ENCODE data around the gene ZBTB48.
A peak's percentile ranks its signal among the peaks of the same experiment; 100 is the strongest.

ZBTB48 gene

GRCh38 chr1:6601923-6602668 lies 22.3 kb downstream of the ZBTB48 start:
- no peak for DNase-seq (ENCODE audit: low read depth)
- TF ChIP-seq CTCF (IDR thresholded peaks at IDR 0.05; ENCODE audit: low read length, missing control alignments), result no peak
- H3K4me3 ChIP-seq (replicated peaks; ENCODE audit: low read depth, low read length), result peak overlapping the region; percentile 95

GRCh38 chr1:6602669-6603237 lies 23.0 kb downstream of the ZBTB48 start, which contains the start of gene KLHL21:
KLHL21 (minus strand) TSS chr1:6602869; CDS start chr1:6602817, 52 bp downstream.
- DNase-seq (ENCODE audit: low read depth), result peak; percentile 89
- H3K4me3 ChIP-seq (replicated peaks; ENCODE audit: low read depth, low read length), result peak within 1 kb of the TSS; percentile 95
- no peak for TF ChIP-seq CTCF (IDR thresholded peaks at IDR 0.05; ENCODE audit: low read length, missing control alignments)

- no peak for TF ChIP-seq CTCF (IDR thresholded peaks at IDR 0.05; ENCODE audit: low read length, missing control alignments)
These were observed 23.6 kb downstream of the ZBTB48 start for GRCh38 chr1:6603238-6603914.

GRCh38 chr1:6603915-6604558 lies 24.2 kb downstream of the ZBTB48 start:
- H3K4me3 ChIP-seq (replicated peaks; ENCODE audit: low read depth, low read length), result peak overlapping the region; percentile 53
- DNase-seq (ENCODE audit: low read depth), result peak; percentile 91
- TF ChIP-seq CTCF (IDR thresholded peaks at IDR 0.05; ENCODE audit: low read length, missing control alignments), result no peak

More at GRCh38 chr1:6603238-6603914, 23.6 kb downstream of the ZBTB48 start:
- DNase-seq (ENCODE audit: low read depth), result peak; percentile 81
- H3K4me3 ChIP-seq (replicated peaks; ENCODE audit: low read depth, low read length), result peak overlapping the region; percentile 53

GRCh38 chr1:6612641-6613360 lies 33.0 kb downstream of the ZBTB48 start:
- H3K4me3 ChIP-seq (replicated peaks; ENCODE audit: low read depth, low read length), result peak overlapping the region; percentile 88

More at GRCh38 chr1:6612641-6613360, 33.0 kb downstream of the ZBTB48 start:
- DNase-seq (ENCODE audit: low read depth), result peak; percentile 44
- TF ChIP-seq CTCF (IDR thresholded peaks at IDR 0.05; ENCODE audit: low read length, missing control alignments), result no peak

Data from fibroblast of pulmonary artery (primary cell).